Measurements from ENCODE around the gene CRHR2. TPM values are rescaled to one million over a fixed set of nuclear protein-coding genes. Genes with fewer than 3 reads are reported as not detected.

CRHR2 gene
- total RNA-seq, 5 donors from 2014 or later (not counting 1 experiment from before 2014, with no cell fraction given), result 0.09 TPM; not detected in 4

GRCh38 chr7:30694774-30695721, 12.8 kb upstream of the CRHR2 start:
- H3K27me3 ChIP-seq (replicated peaks in 1 of 2; ENCODE audit: control insufficient read depth in 2 of 2, extremely low read depth in 1 of 2, insufficient read depth in 2 of 2, low read length in 1 of 2), result peaks cover 0 to 32% of the 10 kb centered on the region in 2 experiments
- no peaks in the 10 kb centered on the region for H3K36me3 ChIP-seq (ENCODE audit: control insufficient read depth in 2 of 2, extremely low read depth in 1 of 2, insufficient read depth in 1 of 2, low read length in 1 of 2)
- H3K4me1 ChIP-seq (ENCODE audit: control insufficient read depth in 1 of 2, extremely low read depth in 1 of 2, insufficient read depth in 2 of 2, low read length in 2 of 2), result peaks cover 0 to 14% of the 10 kb centered on the region in 2 experiments
- Mint-ChIP-seq H3K27ac (no peak overlapping the region), H3K27me3 (no peaks in the 10 kb centered on the region), H3K9me3 (no peaks in the 10 kb centered on the region), H3K4me3 (no peak overlapping the region), H3K4me1 (peaks cover 3 to 13% (median 13%) of the 10 kb centered on the region in 3 donors), H3K36me3 (no peaks in the 10 kb centered on the region)
- 60% methylated on average over 5 of the region's 13 CpGs for WGBS (ENCODE audit: insufficient coverage)
- CTCF ChIA-PET, result interaction anchor here in 1 of 2 donors (0.9 kb wide), 1 partner anchor 11 kb away, joined by 3 read pairs; no protein-coding TSS in a partner anchor
- no peak for DNase-seq
- H3K4me3 ChIP-seq (ENCODE audit: control insufficient read depth in 1 of 2, extremely low read depth in 1 of 2, low read length in 1 of 2), result no peak overlapping the region
- no peaks in the 10 kb centered on the region for H3K9me3 ChIP-seq
- no peak overlapping the region for H3K27ac ChIP-seq (ENCODE audit: low read length)
- ATAC-seq (replicated peaks in 1 of 4), result no peak
- POLR2A ChIA-PET, result no interaction called here

GRCh38 chr7:30694218-30694745, 12.0 kb upstream of the CRHR2 start:
- no peak overlapping the region for H3K27ac ChIP-seq (ENCODE audit: low read length)
- H3K4me1 ChIP-seq (ENCODE audit: control insufficient read depth in 1 of 2, extremely low read depth in 1 of 2, insufficient read depth in 2 of 2, low read length in 2 of 2), result peaks cover 0 to 14% of the 10 kb centered on the region in 2 experiments
- no peaks in the 10 kb centered on the region for H3K9me3 ChIP-seq
- H3K36me3 Mint-ChIP-seq, result no peaks in the 10 kb centered on the region
- WGBS (ENCODE audit: insufficient coverage), result no CpG with 5 or more reads among the region's 6 CpGs
- DNase-seq, result no peak
- peaks cover 0 to 32% of the 10 kb centered on the region in 2 experiments for H3K27me3 ChIP-seq (replicated peaks in 1 of 2; ENCODE audit: control insufficient read depth in 2 of 2, extremely low read depth in 1 of 2, insufficient read depth in 2 of 2, low read length in 1 of 2)
- POLR2A ChIA-PET, result no interaction called here
- no peak overlapping the region for H3K4me3 ChIP-seq (ENCODE audit: control insufficient read depth in 1 of 2, extremely low read depth in 1 of 2, low read length in 1 of 2)
- CTCF ChIA-PET, result interaction anchor here in 1 of 2 donors (0.6 kb wide), 1 partner anchor 291 kb away, joined by 4 read pairs; no protein-coding TSS in a partner anchor
- H3K9me3 Mint-ChIP-seq, result no peaks in the 10 kb centered on the region
- peaks cover 3 to 13% (median 13%) of the 10 kb centered on the region in 3 donors for H3K4me1 Mint-ChIP-seq
- no peaks in the 10 kb centered on the region for H3K27me3 Mint-ChIP-seq
- H3K4me3 Mint-ChIP-seq, result no peak overlapping the region
- no peaks in the 10 kb centered on the region for H3K36me3 ChIP-seq (ENCODE audit: control insufficient read depth in 2 of 2, extremely low read depth in 1 of 2, insufficient read depth in 1 of 2, low read length in 1 of 2)
- no peak overlapping the region for H3K27ac Mint-ChIP-seq
- no peak for ATAC-seq (replicated peaks in 1 of 4)

GRCh38 chr7:30692882-30693281, 10.6 kb upstream of the CRHR2 start:
- H3K27ac Mint-ChIP-seq, result no peak overlapping the region
- H3K36me3 Mint-ChIP-seq, result no peaks in the 10 kb centered on the region
- no peaks in the 10 kb centered on the region for H3K27me3 Mint-ChIP-seq
- DNase-seq (no peak), ATAC-seq (replicated peaks in 1 of 4) (no peak)
- H3K4me3 Mint-ChIP-seq, result no peak overlapping the region
- Histone ChIP-seq H3K36me3 (ENCODE audit: control insufficient read depth in 2 of 2, extremely low read depth in 1 of 2, insufficient read depth in 1 of 2, low read length in 1 of 2) (no peaks in the 10 kb centered on the region), H3K4me1 (ENCODE audit: control insufficient read depth in 1 of 2, extremely low read depth in 1 of 2, insufficient read depth in 2 of 2, low read length in 2 of 2) (peaks cover 0 to 8% of the 10 kb centered on the region in 2 experiments), H3K4me3 (ENCODE audit: control insufficient read depth in 1 of 2, extremely low read depth in 1 of 2, low read length in 1 of 2) (no peak overlapping the region), H3K27ac (ENCODE audit: low read length) (no peak overlapping the region), H3K27me3 (replicated peaks in 1 of 2; ENCODE audit: control insufficient read depth in 2 of 2, extremely low read depth in 1 of 2, insufficient read depth in 2 of 2, low read length in 1 of 2) (peaks cover 0 to 34% of the 10 kb centered on the region in 2 experiments), H3K9me3 (no peaks in the 10 kb centered on the region)
- peaks cover 3 to 9% (median 7%) of the 10 kb centered on the region in 3 donors for H3K4me1 Mint-ChIP-seq
- CTCF ChIA-PET, result no interaction called here
- no peaks in the 10 kb centered on the region for H3K9me3 Mint-ChIP-seq
- WGBS (ENCODE audit: insufficient coverage), result 60% methylated on average over 1 of the region's 4 CpGs
- POLR2A ChIA-PET, result no interaction called here

- Histone ChIP-seq H3K36me3 (ENCODE audit: control insufficient read depth in 2 of 2, extremely low read depth in 1 of 2, insufficient read depth in 1 of 2, low read length in 1 of 2) (no peaks in the 10 kb centered on the region), H3K27ac (ENCODE audit: low read length) (no peak overlapping the region), H3K27me3 (replicated peaks in 1 of 2; ENCODE audit: control insufficient read depth in 2 of 2, extremely low read depth in 1 of 2, insufficient read depth in 2 of 2, low read length in 1 of 2) (peaks cover 0 to 36% of the 10 kb centered on the region in 2 experiments), H3K4me3 (ENCODE audit: control insufficient read depth in 1 of 2, extremely low read depth in 1 of 2, low read length in 1 of 2) (no peak overlapping the region), H3K9me3 (no peaks in the 10 kb centered on the region), H3K4me1 (ENCODE audit: control insufficient read depth in 1 of 2, extremely low read depth in 1 of 2, insufficient read depth in 2 of 2, low read length in 2 of 2) (peaks cover 0 to 7% of the 10 kb centered on the region in 2 experiments)
- WGBS (ENCODE audit: insufficient coverage), result 75% methylated on average over 4 of the region's 10 CpGs
- Mint-ChIP-seq H3K27me3 (peaks cover 0 to 1% of the 10 kb centered on the region in 2 donors), H3K4me3 (no peak overlapping the region), H3K4me1 (peaks cover 1 to 4% (median 4%) of the 10 kb centered on the region in 3 donors), H3K9me3 (no peaks in the 10 kb centered on the region), H3K27ac (no peak overlapping the region), H3K36me3 (no peaks in the 10 kb centered on the region)
- CTCF ChIA-PET, result no interaction called here
- ATAC-seq (replicated peaks in 1 of 4) (no peak), DNase-seq (no peak)
- POLR2A ChIA-PET, result interaction anchor here in 1 of 2 donors (0.5 kb wide), 1 partner anchor 111 kb away, joined by 3 read pairs; no protein-coding TSS in a partner anchor
Observed at GRCh38 chr7:30692438-30692837, 10.2 kb upstream of the CRHR2 start.

GRCh38 chr7:30690011-30690410, 7.8 kb upstream of the CRHR2 start:
- H3K27ac Mint-ChIP-seq, result no peak overlapping the region
- CTCF ChIA-PET, result no interaction called here

GRCh38 chr7:30688718-30689221, 6.5 kb upstream of the CRHR2 start:
- Mint-ChIP-seq H3K9me3 (no peaks in the 10 kb centered on the region), H3K4me3 (no peak overlapping the region), H3K36me3 (no peaks in the 10 kb centered on the region), H3K4me1 (peaks cover 0 to 2% (median 2%) of the 10 kb centered on the region in 3 donors), H3K27ac (no peak overlapping the region), H3K27me3 (peaks cover 14 to 18% of the 10 kb centered on the region in 2 donors)
- no peak for DNase-seq
- Histone ChIP-seq H3K4me3 (ENCODE audit: control insufficient read depth in 1 of 2, extremely low read depth in 1 of 2, low read length in 1 of 2) (no peak overlapping the region), H3K27ac (ENCODE audit: low read length) (no peak overlapping the region), H3K36me3 (ENCODE audit: control insufficient read depth in 2 of 2, extremely low read depth in 1 of 2, insufficient read depth in 1 of 2, low read length in 1 of 2) (no peaks in the 10 kb centered on the region), H3K4me1 (ENCODE audit: control insufficient read depth in 1 of 2, extremely low read depth in 1 of 2, insufficient read depth in 2 of 2, low read length in 2 of 2) (peaks cover 0 to 3% of the 10 kb centered on the region in 2 experiments), H3K27me3 (replicated peaks in 1 of 2; ENCODE audit: control insufficient read depth in 2 of 2, extremely low read depth in 1 of 2, insufficient read depth in 2 of 2, low read length in 1 of 2) (peaks cover 3 to 50% of the 10 kb centered on the region in 2 experiments), H3K9me3 (no peaks in the 10 kb centered on the region)
- 51% methylated on average over 3 of the region's 5 CpGs for WGBS (ENCODE audit: insufficient coverage)
- no peak for ATAC-seq (replicated peaks in 1 of 4)
- CTCF ChIA-PET, result no interaction called here
- POLR2A ChIA-PET, result no interaction called here

More at GRCh38 chr7:30690011-30690410, 7.8 kb upstream of the CRHR2 start:
- H3K36me3 ChIP-seq (ENCODE audit: control insufficient read depth in 2 of 2, extremely low read depth in 1 of 2, insufficient read depth in 1 of 2, low read length in 1 of 2), result no peaks in the 10 kb centered on the region
- WGBS (ENCODE audit: insufficient coverage), result 87% methylated on average over 5 of the region's 7 CpGs
- peaks cover 0 to 2% (median 2%) of the 10 kb centered on the region in 3 donors for H3K4me1 Mint-ChIP-seq
- peaks cover 0 to 42% of the 10 kb centered on the region in 2 experiments for H3K27me3 ChIP-seq (replicated peaks in 1 of 2; ENCODE audit: control insufficient read depth in 2 of 2, extremely low read depth in 1 of 2, insufficient read depth in 2 of 2, low read length in 1 of 2)
- peaks cover 0 to 3% of the 10 kb centered on the region in 2 experiments for H3K4me1 ChIP-seq (ENCODE audit: control insufficient read depth in 1 of 2, extremely low read depth in 1 of 2, insufficient read depth in 2 of 2, low read length in 2 of 2)
- no peak overlapping the region for H3K27ac ChIP-seq (ENCODE audit: low read length)
- H3K9me3 ChIP-seq, result no peaks in the 10 kb centered on the region
- ATAC-seq (replicated peaks in 1 of 4), result no peak
- no peaks in the 10 kb centered on the region for H3K9me3 Mint-ChIP-seq
- DNase-seq, result no peak
- peaks cover 3 to 8% of the 10 kb centered on the region in 2 donors for H3K27me3 Mint-ChIP-seq
- no peak overlapping the region for H3K4me3 ChIP-seq (ENCODE audit: control insufficient read depth in 1 of 2, extremely low read depth in 1 of 2, low read length in 1 of 2)
- no peaks in the 10 kb centered on the region for H3K36me3 Mint-ChIP-seq
- POLR2A ChIA-PET, result no interaction called here
- H3K4me3 Mint-ChIP-seq, result no peak overlapping the region

Data from T-cell (primary cell).